Glomerular visceral epithelial cell (primary cell): Measurements from ENCODE around the gene NUP93.

ENCODE experiments used
- DNase-seq: peaks from one replicate; pipeline ENCODE4 v3.0.0-alpha.2; 2016; ENCODE audit errors: extremely low spot score

The NUP93 gene

DNA sequence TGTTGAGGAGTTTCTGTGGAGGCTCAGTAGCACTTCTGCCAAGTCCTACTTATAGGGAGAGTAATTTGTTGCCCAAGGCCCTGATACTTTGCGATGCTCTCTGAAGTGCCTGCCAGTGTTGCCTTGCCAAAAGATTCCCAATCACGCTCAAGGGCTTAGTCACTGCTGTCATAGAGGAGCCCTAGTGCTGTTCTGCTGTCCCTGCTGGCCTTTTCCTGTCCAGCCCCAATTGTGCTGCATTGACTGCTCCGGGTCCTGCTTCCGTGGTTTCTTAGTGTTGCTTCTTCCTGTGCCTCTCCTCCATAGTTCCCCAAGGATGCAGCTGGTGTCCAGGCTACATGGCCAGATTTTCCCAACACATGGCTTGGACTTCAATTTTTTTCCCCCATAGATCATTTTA is 13.9 kb downstream of the NUP93 start:
- peak; percentile 8 for DNase-seq

DNA sequence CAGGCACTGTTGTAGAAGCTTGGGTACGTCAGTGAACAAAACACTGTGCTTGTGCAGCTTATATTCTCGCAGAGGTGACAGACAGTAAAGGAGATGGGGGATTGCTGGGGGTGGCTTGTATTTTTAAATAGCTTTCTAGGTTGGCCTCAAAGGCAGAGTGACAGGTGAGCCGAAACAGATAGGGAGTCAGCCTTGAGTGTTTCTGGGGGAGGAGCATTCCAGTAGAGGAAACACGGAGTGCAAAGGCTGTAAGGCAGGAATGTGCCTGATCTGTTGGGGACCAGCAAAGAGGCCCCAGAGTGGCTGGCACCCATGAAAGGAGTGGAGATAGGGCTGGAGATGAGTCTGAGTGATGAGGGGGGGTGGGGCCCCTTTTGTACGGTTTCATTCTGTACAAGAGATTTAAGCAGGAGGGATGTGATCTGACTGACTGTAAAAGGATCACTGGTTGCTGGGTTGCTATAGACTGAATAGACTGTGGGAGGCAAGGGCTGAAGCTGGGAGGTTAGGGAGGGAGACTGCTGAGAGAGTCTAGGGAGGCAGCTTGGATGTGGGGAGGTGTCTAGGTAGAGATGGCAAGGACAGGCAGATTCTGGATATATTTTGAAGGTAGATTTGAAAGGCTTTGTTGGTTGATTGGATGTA is 15.2 kb downstream of the NUP93 start:
- no peak for DNase-seq

DNA sequence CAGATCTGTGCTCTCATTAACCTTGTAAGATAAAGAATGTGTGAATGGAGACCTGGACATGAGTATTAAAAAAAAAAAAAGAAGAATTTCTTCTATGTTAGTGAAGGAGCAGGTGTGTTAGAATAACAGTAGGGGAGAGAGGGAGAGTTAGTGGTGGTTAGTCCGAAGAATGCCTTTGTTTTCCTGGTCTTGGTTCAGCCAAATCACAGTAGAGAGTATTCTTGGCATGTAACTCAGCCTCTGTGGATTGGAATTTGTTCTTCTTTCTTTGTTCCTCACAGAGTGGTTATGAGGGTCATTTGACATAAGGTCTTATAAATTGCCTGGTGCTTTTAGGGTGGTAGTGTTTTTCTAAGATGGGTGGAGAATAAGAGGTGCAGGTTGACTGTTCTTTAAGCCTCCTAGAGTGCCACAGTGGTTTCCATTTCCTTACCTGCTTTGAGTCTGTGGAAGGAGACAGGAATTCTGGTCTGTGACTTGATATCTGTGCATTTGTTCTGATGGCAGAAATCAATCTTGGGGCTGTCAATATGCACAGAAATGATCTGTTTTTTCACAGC is 17.6 kb downstream of the NUP93 start:
- DNase-seq, result no peak

DNA sequence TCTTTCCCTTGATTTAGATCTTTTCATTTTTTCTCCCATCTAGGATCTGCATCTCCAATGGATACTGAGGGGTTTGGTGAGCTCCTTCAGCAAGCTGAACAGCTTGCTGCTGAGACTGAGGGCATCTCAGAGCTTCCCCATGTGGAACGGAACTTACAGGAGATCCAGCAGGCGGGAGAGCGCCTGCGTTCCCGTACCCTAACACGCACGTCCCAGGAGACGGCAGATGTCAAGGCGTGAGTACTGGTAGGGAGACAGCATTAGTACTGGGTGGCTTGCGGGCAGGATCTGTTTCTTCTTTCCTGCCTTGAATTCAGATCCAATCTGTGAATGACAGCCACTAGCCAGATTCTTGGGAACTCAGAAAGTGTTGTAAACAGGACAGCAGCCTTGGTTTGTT is 18.3 kb downstream of the NUP93 start:
- no peak for DNase-seq

DNA sequence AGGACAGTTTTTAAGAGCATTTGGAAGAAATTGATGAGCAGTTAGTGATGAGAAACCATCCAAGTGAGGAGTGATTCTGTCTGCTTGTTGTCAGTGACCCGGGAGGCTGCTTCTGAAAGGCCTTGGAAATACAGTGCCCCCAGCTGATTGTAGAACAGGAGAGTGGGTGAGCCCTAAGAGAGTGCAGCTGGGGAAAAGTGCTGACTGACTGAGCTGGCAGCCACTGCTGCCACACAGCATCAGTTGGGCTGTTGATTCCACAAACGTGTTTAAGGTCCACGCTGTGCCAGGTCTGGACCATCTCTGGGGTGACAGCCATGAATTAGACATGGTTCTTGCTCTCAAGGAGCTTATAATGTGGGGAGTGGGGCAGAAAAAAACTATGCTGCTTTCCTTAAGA is 18.9 kb downstream of the NUP93 start:
- DNase-seq, result no peak

DNA sequence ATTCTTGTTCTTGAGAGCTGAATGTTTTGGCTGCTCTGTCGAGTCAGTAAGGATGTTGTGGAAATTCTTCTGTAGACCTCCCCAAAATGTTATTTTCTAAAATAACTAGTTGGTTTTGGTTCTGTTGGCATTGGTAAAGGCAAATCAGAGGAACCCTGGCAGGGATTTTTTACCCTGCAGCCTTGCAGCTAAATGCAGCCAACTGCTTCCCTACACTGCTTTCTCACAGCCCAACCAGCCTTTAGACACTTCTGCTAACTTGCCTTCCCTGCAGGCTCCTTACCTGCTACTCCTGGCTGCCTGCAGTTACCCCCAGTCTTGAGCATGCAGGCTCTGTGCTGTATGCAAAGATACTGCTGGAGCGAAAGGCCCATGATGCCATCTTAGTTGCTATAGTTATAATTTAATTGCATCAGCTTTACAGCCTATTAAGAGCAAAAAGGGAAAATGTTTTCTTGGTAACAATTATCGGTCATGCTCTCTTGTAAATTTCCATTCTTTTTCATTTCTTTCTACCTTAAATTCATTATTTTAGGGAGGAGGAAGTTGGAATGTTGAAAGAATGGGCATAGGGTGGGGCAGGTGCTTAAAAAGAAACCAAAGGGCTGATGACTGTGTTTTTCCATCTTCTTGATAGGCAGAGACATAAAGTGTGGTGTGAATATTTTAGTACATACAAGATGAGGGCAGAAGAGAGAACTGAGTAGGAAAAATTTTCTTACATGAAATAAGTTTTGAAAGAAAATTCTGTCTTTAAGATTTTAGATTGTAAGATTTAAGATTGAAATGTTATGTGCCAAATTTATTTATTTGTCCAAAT is 20.0 kb downstream of the NUP93 start:
- DNase-seq, result no peak

DNA sequence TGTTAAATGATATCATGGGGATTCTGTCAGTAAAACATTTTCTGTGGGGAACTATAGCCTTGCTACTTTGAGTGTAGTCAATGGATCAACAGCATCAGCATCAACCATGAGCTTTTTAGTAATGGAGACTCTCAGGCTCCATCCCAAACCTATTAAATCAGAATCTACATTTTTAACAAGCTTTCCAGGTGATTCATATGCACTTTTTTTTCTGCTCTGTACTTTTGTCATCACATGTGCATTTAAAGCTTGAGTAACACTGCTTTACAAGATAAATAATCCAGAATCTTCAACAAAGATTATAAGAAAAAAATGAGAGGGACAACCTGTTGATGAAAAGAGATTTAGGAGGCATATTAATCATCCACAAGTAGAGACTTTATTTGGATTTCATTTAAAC is 23.5 kb downstream of the NUP93 start:
- no peak for DNase-seq

DNA sequence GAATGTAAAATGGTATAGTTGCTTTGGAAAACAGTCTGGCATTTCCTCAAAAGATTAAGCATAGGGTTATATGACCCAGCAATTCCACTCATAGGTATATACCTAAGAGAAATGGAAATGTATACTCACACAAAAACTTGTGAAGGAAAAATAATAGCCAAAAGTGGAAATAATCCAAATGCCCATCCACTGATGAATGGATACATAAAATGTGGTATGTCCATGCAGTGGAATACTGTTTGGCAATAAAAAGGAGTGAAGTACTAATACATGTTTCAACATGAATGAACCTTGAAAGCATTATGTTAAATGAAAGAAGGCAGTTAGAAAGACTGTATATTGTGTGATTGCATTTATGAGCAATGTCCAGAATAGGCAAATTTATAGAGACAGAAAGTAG is 25.1 kb downstream of the NUP93 start:
- DNase-seq, result no peak

DNA sequence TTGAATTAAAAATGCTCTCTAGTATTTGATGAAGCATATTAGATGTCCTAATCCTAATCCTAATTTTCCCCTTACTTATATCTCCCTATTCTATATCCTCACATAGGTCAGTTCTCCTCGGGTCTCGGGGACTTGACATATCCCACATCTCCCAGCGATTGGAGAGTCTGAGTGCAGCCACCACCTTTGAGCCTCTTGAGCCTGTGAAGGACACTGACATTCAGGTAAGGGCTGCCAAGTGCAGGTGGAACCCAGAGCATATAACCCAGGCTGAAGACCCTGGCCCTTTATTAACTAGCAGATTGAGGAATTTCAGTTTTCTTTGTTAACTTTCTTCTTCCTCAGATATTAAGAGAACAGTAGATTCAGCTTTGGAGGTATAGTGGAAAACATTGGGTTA is 28.5 kb downstream of the NUP93 start:
- no peak for DNase-seq

DNA sequence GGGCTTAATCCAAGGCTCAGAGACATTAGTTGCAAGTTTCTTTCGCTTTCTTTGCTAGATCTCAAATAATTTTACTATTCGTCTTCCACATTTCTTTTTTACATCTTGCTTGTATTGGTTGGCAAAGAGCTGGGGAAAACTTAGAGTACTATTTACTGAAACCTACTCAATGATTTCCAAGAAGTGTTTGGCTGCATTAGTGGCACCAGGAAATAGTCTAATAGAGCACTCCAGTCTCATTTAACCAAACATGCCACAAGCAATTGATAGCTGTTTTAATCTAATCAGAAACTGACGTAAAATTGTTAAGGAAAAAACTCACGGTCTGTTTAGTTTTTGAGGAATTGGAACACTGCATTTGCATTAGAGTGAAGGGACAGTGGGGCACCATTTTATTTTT is 29.0 kb downstream of the NUP93 start:
- DNase-seq, result no peak

DNA sequence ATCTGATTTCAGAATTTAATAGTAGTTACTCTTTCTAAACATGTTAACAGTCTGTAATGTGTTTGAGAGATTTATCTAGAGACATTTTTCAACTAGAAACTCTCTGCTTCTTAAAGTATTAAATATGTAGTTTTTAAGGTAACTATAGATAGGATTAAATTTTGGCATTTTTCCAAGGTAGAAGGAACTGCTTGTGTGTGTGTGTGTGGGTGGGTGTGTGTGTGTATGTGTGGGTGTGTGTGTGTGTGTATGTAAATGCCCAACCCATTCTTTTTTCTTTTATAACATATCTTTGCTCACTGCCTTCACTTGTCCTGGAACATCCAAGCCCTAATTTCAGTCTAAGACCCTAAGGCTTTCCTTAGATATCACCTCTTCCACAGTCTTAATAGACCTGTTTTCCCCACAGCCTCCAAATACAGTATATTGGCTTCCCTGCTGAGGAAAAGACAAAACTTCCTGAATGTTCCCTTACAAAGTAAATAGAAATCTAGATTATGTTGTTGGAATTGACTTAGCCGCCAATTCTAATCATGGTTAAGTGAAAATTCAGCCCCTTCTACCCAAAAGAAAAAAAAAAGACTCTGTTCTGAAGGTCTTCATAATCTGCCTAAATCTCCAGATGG is 33.5 kb downstream of the NUP93 start:
- no peak for DNase-seq

DNA sequence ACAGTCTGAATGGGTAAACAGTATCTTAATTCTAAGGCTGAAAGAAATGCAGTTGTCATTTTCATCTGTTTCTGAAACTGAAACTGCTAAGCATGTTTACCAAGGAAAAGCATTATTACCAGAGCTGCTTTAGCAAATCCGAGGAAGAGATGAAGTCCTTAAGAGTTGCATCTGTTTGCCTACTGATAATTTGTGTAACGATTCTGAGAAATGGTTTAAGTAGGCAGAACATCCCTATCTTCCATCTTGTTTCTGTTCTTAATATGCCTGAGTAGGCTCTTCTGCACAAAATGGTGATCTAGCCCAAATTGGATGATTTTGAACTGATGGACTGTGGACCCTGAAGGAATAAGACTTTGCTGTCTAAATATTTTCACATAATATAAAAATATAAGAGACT is 34.9 kb downstream of the NUP93 start:
- DNase-seq, result no peak

DNA sequence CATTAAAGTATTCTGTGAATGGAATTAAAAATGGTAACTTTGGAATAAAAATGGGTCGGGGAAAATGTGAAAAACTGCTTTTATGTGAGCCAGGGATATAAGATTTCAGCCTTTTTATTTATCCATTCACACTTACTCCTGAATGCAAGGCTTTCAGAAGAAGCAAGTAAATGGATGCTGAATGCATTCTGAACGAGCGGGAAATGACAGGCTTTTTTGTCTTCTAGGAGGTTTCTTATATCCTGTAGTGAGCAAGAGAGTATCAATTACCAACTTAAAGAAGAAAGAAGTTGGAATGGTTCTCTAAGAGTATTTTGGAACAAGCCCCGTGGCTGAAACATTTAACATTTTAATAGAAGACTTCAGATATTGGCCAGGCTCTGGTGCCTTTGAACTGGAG is 36.0 kb downstream of the NUP93 start:
- no peak for DNase-seq

DNA sequence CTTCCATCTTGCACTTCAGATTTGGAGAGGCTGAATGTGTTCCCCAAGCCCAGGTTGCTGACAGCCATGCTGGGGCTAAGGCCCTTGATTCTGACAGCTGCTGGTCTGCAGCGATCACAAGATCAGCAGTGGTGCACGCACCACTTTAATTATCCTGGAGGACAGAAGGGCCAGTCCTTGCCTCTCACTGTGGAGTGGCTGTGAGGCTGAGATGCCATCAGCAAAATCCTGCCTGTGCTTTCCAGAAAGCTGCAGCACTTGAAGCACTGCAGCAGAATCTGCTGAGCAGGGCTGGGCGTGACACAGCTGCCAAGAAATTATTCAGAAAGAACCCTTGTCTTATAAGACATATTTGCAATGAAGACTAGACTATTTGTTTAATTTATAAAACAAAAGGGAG is 37.1 kb downstream of the NUP93 start:
- no peak for DNase-seq

DNA sequence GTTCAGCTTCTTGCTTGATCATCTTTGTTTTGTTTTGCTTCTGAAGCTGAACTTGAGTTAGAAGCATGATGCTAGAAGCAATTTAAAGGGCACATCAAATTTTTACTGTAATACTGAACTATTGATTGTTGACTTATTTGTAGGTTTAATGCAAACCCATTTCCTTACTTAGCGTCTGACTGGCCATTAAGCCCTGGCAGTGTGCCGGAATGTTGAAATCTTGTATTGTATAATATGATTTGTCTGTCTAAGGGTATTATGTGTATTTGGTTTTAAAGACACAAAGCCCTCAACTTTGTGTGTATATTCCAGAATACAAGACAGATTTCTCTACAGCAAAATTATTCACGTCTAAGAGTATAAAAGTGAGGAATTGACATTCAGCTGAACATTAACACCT is 39.7 kb downstream of the NUP93 start:
- DNase-seq, result no peak

DNA sequence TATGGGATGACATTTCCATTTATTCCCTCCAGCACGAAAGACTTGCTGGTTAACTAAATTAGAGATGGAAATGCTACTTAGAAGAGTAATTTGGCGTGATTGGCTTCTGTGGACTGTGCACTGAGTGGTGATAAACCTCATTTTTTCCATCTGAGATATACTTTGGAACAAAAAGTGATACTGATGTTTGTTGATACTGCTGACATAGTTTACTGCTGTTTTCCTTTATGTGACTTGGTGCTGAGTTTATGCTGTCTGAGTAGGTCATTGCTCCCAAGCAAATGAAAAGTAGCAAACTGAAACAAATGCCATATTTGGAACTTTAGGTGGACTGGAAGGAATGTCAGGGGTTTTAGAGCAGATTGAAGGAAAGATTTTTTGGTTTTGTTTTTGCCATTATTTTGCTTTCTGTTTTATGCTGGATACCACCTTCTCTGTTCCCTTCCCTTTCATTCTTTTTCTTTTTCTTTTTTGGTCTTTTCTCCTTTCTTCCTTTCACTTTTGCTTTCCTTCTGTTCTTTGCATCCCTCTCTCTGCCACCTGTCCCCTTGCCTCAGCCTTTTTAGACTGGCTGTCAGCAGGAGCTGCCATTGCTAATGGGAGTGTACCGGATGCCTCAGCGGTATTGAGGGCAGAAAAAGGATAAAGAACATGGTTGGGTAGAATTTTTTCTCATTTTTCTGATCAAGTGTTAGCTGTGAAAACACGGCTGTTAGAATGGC is 41.8 kb downstream of the NUP93 start:
- no peak for DNase-seq

DNA sequence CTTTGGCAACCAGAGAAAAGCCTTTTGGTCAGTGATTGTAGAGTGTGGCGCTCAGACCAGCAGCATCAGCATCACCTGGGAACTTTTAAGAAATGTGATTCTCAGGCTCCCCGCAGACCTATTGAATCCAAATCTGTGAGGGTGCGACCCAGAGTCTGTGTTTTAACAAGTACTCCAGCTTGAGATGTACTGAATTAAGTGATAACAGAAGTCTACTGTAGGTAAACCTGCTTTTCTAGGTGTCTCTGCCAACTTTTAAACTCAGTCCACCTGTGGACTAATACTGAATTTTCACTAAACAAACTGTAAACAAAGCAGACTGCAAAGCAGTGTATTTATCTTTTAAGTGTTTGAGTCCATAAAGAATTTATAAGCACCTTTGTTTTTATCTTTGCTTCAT is 43.6 kb downstream of the NUP93 start:
- no peak for DNase-seq

DNA sequence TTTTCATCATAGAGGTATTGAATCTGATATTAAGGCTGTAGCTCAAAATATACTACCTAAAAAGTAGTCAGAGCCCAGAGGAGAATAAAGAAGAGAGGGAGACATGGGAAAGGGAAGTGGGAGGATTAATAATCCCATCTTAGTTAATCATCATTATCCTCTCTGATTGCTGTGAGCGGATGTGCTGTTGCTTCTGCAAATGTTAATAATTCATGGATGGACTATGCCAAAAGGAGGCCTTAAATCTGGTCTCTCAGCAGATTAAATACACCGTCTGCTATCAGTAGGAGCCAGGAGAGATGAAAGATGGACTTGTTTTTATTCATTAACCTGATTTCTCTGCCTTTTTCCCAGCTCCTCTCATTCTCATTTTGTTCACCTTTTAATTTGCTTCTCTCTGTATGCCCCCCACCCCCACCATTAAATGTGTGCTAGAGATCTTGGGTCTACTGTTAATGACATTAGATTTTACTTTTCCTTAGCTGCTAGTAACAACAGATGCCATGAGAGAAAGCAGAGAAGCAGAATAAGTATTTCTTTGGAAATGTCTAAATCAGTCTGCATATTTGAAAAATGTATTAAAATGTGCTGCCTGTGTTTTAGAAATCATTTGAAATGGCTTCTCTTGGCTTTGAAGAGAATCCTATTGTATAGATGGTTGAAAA is 44.2 kb downstream of the NUP93 start:
- no peak for DNase-seq

DNA sequence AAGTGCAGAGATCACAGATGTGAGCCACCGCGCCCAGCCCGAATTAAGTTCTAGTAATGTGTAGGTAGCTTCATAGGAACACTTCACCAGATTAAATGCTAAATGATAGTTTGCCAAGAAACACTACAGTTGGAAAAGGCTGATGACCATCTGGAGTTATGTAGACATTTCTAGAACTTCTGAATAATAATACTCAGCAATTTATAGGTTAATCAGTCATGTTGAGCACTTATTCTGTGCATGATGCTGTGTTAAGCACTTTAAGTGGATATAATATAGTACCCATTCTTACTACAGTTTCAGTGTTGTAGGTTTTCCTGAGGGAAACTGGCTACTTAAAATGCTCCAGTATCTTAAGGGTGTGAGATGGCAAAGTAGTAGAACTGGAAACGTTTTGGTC is 45.2 kb downstream of the NUP93 start:
- DNase-seq, result no peak

DNA sequence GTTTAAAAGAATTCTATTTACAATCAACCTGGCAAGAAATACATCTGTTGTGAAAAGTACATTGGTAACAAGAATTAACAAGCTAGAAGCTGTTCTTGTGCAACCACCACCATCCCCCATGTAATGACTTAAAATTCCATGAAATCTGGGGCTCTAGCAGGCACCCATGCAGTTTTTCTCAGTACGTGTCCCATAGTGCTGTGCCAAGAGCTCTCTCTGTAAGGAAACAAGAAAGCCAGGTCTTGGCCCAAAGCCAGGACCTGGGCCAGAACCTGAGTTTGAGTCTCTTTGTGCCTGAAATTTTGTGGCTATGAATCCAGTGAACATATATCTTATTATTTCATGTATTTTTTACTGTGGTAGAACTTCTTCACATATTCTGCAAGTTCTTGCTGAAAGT is 46.6 kb downstream of the NUP93 start:
- no peak for DNase-seq

DNA sequence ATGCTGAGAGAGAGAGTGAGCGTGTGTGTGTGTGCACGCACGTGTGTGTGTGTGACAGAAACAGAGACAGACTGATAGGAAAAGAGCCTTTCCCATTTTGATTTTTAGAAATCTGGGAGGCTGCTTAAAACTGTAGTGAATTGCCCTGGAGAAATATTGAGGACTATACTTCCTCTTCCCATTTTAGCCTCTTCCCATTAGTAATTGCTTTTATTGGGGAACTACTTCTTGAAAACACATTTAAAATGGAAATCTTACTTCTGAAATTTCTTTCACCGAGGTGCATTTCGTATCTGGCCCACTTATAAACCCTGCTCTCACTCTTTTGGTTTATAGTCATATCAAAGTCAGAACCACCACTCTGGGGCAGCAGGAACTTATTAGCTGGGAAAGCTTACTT is 47.1 kb downstream of the NUP93 start:
- no peak for DNase-seq

DNA sequence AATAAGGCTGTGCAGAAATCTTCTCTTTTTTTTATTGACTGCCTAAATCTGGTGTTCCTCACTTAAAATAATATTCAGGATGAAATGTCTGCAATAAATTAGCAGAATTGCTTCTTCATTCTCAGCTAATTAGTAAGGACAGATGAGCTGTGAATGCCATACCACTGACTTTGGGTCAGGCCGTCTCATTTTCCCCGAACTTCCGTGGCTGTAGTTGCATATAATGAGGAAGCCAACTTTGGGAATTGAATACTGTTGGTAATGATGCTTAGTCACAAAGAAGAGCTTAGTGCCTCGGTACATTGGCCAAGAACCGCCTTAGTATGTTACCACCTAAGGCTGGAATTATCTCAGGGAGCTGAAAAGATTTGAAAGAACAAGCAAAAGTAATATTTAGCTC is 47.6 kb downstream of the NUP93 start:
- DNase-seq, result no peak
